Esophagus mucosa (tissue), 1 donor: Measurements from ENCODE around the gene NEK11. TPM values are rescaled to one million over a fixed set of nuclear protein-coding genes. Genes with fewer than 3 reads are reported as not detected.

Experiments used
- ATAC-seq: fragments of 200-7000 bp; cut with Tn5 transposase; one replicate; pipeline ENCODE4 v1.9.1; 2020
- total RNA-seq: library from RNA; stranded (reverse); gene quantifications from one replicate; pipeline ENCODE4 v1.2.4, GENCODE V29; 2023
- donor health status: DM: yes; HTN: yes; CAD: no.

NEK11 gene
- total RNA-seq, 1 donor from 2014 or later = 3.4 TPM

DNA sequence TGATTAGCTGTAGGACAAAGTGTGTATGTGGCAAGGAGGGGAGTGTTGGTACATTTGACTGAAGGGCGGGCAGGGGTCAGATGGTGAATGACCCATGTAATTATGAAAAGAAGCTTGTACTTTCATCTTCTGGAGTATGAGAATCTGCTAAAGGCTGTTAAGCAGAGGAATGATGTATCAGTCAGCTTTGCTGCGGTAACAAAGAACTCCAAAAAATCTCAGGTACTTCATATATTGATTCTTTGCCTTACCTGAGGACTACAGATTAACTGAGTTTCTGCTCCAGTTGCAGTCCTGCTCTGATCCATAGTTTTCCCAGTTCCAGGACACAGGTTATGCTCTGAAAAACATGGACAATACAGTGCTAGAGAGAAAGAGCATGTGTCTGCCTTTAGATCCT, 115.1 kb downstream of the NEK11 start:
- no peak for ATAC-seq

- ATAC-seq = no peak
These were observed 115.9 kb downstream of the NEK11 start for GRCh38 chr3:131142580-131142979.

- no peak for ATAC-seq
These were observed 117.1 kb downstream of the NEK11 start for GRCh38 chr3:131143802-131144201.

DNA sequence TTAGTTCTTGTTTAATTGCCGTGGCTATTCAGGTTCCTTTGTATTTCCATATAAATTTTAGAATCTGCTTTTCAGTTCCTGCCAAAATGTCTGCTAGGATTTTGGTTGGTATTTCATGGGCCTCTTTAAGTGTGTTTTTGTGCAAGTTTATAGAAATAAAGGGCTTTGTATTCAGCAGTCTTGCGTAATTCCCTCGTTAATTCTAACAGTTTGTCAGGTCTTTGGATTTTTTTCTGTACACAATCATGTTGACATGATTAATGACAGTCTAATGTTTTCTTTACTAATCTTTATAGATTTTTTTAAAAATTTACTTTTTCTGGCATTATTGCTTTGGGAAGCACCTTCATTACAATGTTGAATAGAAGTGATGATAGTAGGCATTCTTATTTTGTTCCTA, 120.9 kb downstream of the NEK11 start:
- ATAC-seq = no peak

- no peak for ATAC-seq
These were observed 131.8 kb downstream of the NEK11 start for GRCh38 chr3:131158434-131158833.

DNA sequence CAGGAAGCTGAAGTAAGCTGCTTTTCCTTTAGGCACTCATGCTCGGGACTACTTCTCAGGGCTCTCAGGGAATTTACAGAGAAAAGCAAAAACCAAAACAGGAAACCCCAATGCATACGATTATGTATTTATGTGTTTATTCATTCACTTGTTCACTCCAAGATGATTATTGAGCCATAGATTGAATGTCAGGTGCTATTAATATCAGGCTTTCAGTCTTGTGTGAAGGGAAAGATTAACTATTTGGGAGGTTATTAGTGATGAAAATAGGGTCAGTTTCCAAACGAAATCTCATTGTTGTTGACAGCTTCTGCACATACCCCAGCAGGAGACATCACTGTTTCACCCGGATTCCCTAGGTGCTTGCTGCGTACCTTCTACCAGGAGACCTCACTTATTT, 135.8 kb downstream of the NEK11 start:
- ATAC-seq = no peak

DNA sequence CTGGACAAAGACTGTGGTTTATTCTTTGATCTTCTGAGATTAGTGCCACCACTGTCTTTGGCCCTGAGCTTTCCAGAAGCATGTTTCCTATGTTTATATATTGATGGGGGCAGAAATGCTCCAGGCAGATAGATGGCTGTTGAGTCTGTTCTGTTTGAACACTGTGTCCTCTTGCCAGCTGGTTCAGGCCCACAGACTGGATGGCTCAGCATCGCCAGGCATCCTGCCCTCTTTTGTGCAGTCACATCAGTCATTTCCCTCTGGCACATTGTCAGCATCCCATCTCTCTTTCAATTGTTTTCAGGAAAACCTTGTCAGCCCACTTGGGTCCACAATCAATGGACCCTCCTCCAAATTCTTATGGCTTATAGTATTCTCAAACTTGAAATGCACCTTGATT, 141.2 kb downstream of the NEK11 start:
- no peak for ATAC-seq

- ATAC-seq = no peak
These were observed 142.7 kb downstream of the NEK11 start for GRCh38 chr3:131169331-131169730.

- ATAC-seq = no peak
These were observed 146.0 kb downstream of the NEK11 start for GRCh38 chr3:131172502-131173200.

DNA sequence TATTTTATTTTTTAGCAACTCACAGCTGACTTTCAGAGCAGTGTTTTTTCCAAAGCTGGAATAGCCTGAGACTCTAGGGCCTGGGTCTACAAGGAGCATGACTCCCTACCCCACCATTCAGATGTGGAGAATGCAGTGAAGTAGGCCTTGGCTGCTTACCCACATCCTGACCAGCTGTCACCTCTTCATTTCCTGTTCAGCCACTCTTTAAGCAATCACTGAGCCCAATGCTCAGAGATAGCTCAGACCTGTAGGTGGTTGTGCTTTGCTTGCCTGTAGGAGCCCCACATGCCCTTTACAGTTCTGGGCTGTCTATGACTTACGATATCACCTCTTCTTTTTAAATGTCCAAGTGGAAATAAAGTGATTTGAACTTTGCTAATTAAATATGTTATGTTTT, 148.1 kb downstream of the NEK11 start:
- ATAC-seq = no peak

GRCh38 chr3:131178710-131179375, 152.2 kb downstream of the NEK11 start:
- no peak for ATAC-seq

- ATAC-seq = no peak
These were observed 166.0 kb downstream of the NEK11 start for GRCh38 chr3:131192701-131193100.

- no peak for ATAC-seq
These were observed 167.1 kb downstream of the NEK11 start for GRCh38 chr3:131193641-131194238.

GRCh38 chr3:131194816-131195215, 168.1 kb downstream of the NEK11 start:
- no peak for ATAC-seq

GRCh38 chr3:131200636-131201199, 174.0 kb downstream of the NEK11 start:
- no peak for ATAC-seq

- no peak for ATAC-seq
These were observed 189.7 kb downstream of the NEK11 start for GRCh38 chr3:131216330-131216729.

DNA sequence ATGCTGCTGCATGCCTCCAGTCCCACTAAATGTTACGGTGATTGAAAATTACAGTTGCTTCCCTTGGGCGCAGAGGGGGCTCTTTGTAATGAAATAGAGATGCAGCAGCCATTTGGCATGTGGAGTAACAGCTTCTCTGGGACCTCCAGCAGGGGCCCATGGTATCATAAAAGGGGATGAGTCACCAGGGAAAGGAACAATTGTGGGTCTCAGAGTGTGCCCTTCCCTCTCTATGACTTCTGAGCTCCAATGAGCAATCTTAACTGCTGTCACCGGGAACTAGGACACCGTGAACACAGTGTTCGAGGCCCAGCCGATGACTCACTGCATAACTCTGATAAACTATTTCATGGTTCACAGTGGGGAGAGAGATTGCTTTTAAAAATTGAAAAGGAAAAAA, 190.1 kb downstream of the NEK11 start:
- ATAC-seq = peak; percentile 47

DNA sequence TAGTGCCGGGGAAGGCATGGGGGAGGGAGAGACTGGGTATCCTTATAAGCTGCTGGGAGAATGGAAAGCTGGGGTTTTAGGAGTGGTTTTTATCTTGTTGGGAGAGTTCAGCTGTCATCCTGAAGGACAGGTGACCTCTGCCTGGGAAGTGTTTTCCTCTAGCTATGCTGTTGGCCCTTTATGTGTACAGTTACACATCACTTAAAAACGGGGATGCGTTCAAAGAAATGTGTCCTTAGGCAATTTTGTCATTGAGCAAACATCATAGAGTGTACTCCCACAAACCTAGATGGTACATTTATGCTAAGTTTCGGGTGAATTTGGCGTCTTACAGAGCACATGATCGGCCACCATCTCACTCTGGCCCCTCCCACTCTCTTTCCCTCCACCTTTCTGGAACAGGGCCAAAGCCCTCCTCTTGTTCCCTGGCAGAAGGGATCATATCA, 190.6 kb downstream of the NEK11 start:
- no peak for ATAC-seq

GRCh38 chr3:131218196-131218595, 191.5 kb downstream of the NEK11 start:
- ATAC-seq = no peak

- ATAC-seq = no peak
These were observed 195.1 kb downstream of the NEK11 start for GRCh38 chr3:131221731-131222130.

DNA sequence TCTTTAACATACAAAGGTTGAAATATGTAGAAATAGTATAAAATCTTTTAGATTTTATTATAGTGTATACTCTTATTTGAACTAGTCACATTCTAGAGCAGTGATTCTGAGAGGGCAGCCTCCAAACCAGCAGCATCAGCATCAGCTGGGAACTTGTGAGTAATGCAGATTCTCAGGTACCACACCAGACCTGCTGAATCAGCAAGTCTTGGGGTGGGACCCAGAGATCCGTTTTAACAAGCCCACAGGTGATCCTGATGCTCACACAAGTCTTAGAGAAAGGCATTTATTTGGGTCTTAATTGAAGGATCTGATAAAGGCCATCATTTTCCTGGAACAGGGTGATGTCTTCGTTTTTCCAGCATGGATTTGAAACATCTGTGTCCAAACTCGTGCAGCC, 195.9 kb downstream of the NEK11 start:
- no peak for ATAC-seq

DNA sequence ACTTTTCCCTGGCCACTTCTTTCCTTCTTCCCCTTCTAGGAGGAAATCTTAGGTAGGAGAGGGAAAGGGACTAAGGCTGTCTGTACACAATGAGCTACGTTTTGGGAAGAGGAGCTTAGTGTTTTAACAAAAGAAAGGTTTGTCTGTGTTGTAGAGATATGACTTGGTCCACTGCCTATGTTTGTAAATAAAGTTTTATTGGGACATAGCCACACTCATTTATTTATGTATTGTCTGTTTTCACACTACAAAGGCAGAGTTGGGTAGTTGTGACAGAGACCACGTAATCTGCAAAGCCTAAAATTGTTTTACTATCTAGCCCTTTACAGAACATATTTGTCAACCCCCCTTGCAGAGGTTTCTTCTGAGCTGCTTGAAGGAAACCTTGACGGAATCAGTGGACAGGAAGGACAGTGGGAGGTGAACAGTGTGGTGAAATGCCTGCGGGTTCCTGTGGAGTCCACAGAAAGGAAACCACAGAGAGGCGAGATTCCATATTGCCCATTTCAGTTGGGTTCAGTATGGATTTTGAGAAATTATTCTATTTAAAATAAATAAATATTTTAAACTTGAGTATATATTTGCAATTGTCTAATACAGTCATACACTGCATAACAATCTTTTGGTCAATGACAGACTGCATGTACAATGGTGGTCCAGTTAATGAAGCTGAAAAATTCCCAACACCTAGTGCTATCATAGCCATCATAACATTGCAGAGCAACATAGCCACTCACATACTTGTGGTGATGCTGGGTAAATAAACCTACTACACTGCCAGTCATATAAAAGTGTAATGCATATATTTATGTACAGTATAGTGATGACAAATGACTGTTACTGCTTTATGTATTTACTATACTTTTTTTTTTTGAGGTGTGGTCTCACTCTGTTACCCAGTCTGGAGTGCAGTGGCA, 197.0 kb downstream of the NEK11 start:
- no peak for ATAC-seq
